ENCODE results near the gene LRRC71. TPM values are rescaled to one million over a fixed set of nuclear protein-coding genes. Genes with fewer than 3 reads are reported as not detected.

Gene LRRC71
- total RNA-seq, 1 experiment from 2014 or later = not detected

DNA sequence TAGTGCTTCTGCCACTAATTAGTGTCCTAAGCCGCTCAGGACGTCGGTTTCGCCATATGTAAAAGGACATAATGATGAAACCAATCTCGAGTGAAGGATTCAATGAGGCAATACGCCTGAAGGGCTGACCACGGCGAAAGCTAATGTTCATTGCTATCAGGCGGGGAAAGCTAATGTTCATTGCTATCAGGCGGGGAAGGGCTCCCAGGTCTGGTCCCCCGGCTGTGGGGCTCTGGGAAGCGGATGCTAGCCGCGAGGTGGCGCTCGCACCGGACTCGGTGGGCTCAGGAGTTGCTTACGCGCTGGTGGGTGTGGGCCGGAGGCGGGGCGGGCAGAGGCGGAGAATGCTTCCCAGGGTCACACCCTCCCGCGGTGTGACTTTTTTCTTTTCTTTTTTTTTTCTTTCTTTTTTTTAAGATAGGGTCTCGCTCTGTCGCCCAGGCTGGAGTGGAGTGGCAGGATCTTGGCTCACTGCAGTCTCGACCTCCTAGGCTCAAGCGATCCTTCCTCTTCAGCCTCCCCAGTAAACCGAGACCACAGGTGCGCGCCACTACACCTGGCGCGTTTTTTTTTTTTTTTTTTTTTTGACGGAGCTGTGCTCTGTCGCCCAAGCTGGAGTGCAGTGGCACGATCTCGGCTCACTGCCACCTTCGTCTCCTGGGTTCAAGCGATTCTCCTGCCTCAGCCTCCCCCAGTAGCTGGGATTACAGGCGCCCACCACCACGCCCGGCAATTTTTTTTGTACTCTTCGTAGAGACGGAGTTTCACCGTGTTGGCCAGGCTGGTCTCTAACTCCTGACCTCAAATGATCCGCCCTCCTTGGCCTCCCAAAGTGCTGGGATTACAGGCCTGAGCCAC is 28.0 kb upstream of the LRRC71 start:
- no peak overlapping the region for H3K27ac Mint-ChIP-seq (ENCODE audit: unreplicated experiment)
- peak; percentile 96 for DNase-seq
- peak overlapping the region; percentile 33 for H3K4me3 Mint-ChIP-seq (ENCODE audit: low read depth, unreplicated experiment)
- H3K9me3 Mint-ChIP-seq (ENCODE audit: low read depth, unreplicated experiment) = no peaks in the 10 kb centered on the region
- BruUV-seq (replicated peaks) = no TSS peak
- CTCF ChIA-PET = interaction anchor here (0.6 to 3.4 kb wide), 11 partner anchors 8 to 265 kb away, joined by 3 to 19 read pairs (median 4); partner anchors contain the start of gene METTL25B
- peaks cover 58% of the 10 kb centered on the region for H3K27me3 Mint-ChIP-seq (ENCODE audit: unreplicated experiment)
- H3K36me3 Mint-ChIP-seq (ENCODE audit: insufficient read depth, unreplicated experiment) = no peaks in the 10 kb centered on the region
- H3K4me1 Mint-ChIP-seq (ENCODE audit: low read depth, unreplicated experiment) = peaks cover 14% of the 10 kb centered on the region
- intact Hi-C loops (cut with micrococcal nuclease; ENCODE audit: unreplicated experiment) = loop anchor here (1.0 to 10.0 kb wide), 2 partner anchors 36 to 268 kb away; no protein-coding TSS in a partner anchor
- TF ChIP-seq, protein P1, sequence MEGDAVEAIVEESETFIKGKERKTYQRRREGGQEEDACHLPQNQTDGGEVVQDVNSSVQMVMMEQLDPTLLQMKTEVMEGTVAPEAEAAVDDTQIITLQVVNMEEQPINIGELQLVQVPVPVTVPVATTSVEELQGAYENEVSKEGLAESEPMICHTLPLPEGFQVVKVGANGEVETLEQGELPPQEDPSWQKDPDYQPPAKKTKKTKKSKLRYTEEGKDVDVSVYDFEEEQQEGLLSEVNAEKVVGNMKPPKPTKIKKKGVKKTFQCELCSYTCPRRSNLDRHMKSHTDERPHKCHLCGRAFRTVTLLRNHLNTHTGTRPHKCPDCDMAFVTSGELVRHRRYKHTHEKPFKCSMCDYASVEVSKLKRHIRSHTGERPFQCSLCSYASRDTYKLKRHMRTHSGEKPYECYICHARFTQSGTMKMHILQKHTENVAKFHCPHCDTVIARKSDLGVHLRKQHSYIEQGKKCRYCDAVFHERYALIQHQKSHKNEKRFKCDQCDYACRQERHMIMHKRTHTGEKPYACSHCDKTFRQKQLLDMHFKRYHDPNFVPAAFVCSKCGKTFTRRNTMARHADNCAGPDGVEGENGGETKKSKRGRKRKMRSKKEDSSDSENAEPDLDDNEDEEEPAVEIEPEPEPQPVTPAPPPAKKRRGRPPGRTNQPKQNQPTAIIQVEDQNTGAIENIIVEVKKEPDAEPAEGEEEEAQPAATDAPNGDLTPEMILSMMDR (IDR thresholded peaks at IDR 0.05; ENCODE audit: unreplicated experiment) = peak; percentile 71

DNA sequence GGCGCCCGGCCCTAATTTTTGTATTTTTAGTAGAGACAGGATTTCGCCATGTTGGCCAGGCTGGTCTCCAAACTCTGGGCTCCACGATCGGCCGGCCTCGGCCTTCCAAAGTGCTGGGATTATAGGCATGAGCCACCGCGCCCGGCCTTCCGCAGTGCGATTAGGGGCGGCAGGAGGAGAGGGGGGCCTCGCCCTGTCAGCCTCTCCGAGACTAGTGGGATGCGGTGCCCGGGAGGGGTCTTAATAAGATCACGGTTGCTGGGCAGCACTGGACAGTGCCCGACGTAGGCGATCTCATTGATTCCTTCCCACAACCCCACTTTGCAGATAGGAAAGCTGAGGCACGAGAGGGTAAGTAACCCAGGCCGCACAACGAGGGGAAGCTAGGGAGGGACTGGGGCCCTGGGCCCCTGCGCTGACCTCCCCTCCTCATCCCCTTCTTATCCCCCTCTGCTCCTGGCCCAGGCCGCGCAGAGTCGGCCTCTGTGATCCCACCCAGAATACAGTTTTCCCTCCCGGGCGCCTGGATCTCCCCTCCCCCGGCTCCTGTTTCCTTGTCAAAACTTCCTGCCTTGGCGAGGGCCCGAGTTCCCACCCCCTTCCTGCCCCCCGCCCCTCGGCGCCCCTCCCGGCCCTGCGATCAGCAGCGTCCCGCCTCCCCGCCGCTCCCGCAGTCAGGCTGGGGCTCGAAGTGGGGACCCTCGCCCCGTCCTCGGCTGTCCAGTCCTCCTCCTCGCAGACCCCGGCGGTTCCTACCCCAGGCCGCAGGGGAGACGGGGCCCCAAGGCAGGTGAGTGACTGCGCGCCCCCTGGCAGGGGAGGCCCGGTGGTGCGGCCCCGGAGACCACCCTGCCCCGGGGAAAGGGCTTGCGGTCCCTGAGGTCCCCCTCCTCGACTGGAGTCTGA is 27.1 kb upstream of the LRRC71 start, which contains the start of gene PEAR1:
Gene PEAR1 (plus strand): TSS at position 671 of the 906 bp plus-strand sequence. CDS start 10,209 bp downstream, outside the sequence.
- no peak for DNase-seq
- Mint-ChIP-seq H3K4me3 (ENCODE audit: low read depth, unreplicated experiment) (peak within 1 kb of the TSS; percentile 33), H3K4me1 (ENCODE audit: low read depth, unreplicated experiment) (peaks cover 19% of the 10 kb centered on the region), H3K27me3 (ENCODE audit: unreplicated experiment) (peaks cover 58% of the 10 kb centered on the region), H3K9me3 (ENCODE audit: low read depth, unreplicated experiment) (no peaks in the 10 kb centered on the region), H3K36me3 (ENCODE audit: insufficient read depth, unreplicated experiment) (no peaks in the 10 kb centered on the region), H3K27ac (ENCODE audit: unreplicated experiment) (no peak within 1 kb of the TSS)
- CTCF ChIA-PET = interaction anchor here (0.6 to 3.4 kb wide), 7 partner anchors 23 to 263 kb away, joined by 3 to 19 read pairs (median 5); no protein-coding TSS in a partner anchor
- intact Hi-C loops (cut with micrococcal nuclease; ENCODE audit: unreplicated experiment) = loop anchor here (10.0 kb wide), 1 partner anchor 268 kb away; no protein-coding TSS in a partner anchor
- no TSS peak for BruUV-seq (replicated peaks)
- TF ChIP-seq, protein P1 (IDR thresholded peaks at IDR 0.05; ENCODE audit: unreplicated experiment) = no peak

DNA sequence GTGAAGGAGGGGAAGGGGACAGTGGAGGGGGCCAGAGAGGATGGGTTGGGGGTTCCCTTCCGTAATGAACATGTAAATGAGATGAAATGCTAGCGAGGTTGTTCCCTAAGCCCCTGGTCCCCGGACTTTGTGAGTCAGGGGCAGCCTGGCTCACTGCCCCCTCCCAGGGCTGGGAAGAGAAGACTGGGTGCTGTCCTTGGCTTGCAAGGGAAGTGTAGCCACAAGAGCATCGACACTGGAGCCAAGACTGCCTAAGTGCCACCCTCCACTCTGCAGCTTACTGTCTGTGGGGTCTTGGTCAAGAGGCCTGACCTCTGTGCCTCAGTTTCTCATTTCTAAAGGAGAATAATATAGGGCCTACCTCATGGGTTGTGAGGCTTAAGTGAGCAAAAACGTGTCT is 26.4 kb upstream of the LRRC71 start:
- intact Hi-C loops (cut with micrococcal nuclease; ENCODE audit: unreplicated experiment) = loop anchor here (10.0 kb wide), 1 partner anchor 269 kb away; no protein-coding TSS in a partner anchor
- Mint-ChIP-seq H3K27ac (ENCODE audit: unreplicated experiment) (no peak overlapping the region), H3K9me3 (ENCODE audit: low read depth, unreplicated experiment) (no peaks in the 10 kb centered on the region), H3K36me3 (ENCODE audit: insufficient read depth, unreplicated experiment) (no peaks in the 10 kb centered on the region), H3K27me3 (ENCODE audit: unreplicated experiment) (peaks cover 58% of the 10 kb centered on the region), H3K4me3 (ENCODE audit: low read depth, unreplicated experiment) (no peak overlapping the region), H3K4me1 (ENCODE audit: low read depth, unreplicated experiment) (peaks cover 19% of the 10 kb centered on the region)
- no TSS peak for BruUV-seq (replicated peaks)
- CTCF ChIA-PET = interaction anchor here (1.3 kb wide), 1 partner anchor 34 kb away, joined by 4 read pairs; no protein-coding TSS in a partner anchor
- no peak for DNase-seq
- TF ChIP-seq, protein P1 (IDR thresholded peaks at IDR 0.05; ENCODE audit: unreplicated experiment) = no peak

All from Calu3 (cell line).